Type B pancreatic cell (in vitro differentiated cells): Measurements from ENCODE around the gene MBTD1. TPM values are rescaled to one million over a fixed set of nuclear protein-coding genes. Genes with fewer than 3 reads are reported as not detected.
"Not testable (repeated sequence)": the region's sequence is repeated elsewhere in the genome, so short reads cannot be mapped to it uniquely, and the experiment has no call there.

Source experiments
- DNase-seq: peaks from one replicate; pipeline ENCODE4 v3.0.0; 2021; ENCODE audit warnings: mixed read lengths; ENCODE audit not compliant: unreplicated experiment; ENCODE audit errors: extremely low spot score
- H3K27ac Mint-ChIP-seq: 2 replicates; pipeline ENCODE4 v1.8.0; 2021; ENCODE audit warnings: mild to moderate bottlenecking, mixed read lengths
- H3K27me3 Mint-ChIP-seq: 2 replicates; pipeline ENCODE4 v1.8.0; 2021; ENCODE audit warnings: mixed read lengths
- H3K36me3 Mint-ChIP-seq: 2 replicates; pipeline ENCODE4 v1.8.0; 2021; ENCODE audit warnings: mixed read lengths
- H3K4me1 Mint-ChIP-seq: one replicate; pipeline ENCODE4 v1.8.0; 2021; ENCODE audit warnings: mixed read lengths; ENCODE audit not compliant: unreplicated experiment
- H3K4me3 Mint-ChIP-seq: 2 replicates; pipeline ENCODE4 v1.8.0; 2021; ENCODE audit warnings: mild to moderate bottlenecking, mixed read lengths
- H3K9me3 Mint-ChIP-seq: 2 replicates; pipeline ENCODE4 v1.8.0; 2021; ENCODE audit warnings: mixed read lengths
- total RNA-seq: library from RNA; stranded (reverse); gene quantifications from 2 replicates; pipeline ENCODE4 v1.2.1, GENCODE V29; 2021; ENCODE audit warnings: low replicate concordance
- TF ChIP-seq, protein P1 (sequence below): fragments of 200-600 bp; sonication (generic); conservative IDR thresholded peaks from 2 replicates; pipeline ENCODE4 v1.5.0; 2021; ENCODE audit warnings: antibody characterized with exemption, mild to moderate bottlenecking

The MBTD1 gene
- total RNA-seq, 1 donor from 2014 or later: 35.9 TPM

DNA sequence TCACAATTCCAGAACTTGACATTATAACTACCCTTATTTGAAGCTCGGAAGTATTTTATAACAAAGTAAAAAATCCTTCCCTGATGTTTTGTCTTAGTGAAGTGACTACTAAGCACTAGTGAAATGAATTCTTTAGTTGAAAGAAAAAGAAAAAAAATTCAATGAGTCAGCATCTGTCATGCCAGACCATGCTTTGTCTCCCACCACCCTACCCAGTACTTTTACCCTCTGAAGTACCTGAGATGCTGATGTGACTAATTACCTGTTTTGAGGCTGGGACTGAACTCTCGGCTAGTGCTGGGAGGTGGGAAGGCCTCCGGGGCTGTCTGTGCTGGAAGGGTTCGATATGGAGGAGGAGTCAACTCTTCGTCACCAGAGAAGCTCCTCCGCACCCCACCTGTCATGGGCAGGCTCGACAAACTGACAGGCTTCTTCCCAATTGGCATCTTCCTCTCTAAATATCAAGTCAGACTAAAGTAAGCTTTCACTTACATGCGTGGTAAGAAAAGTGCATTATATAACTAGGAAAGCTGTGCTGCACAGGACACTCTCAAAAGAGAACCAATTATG is 74.0 kb downstream of the MBTD1 start:
- no peaks in the 10 kb centered on the region for H3K9me3 Mint-ChIP-seq
- no peak overlapping the region for H3K4me3 Mint-ChIP-seq
- no peaks in the 10 kb centered on the region for H3K27me3 Mint-ChIP-seq
- H3K36me3 Mint-ChIP-seq: peaks cover 32% of the 10 kb centered on the region
- TF ChIP-seq, protein P1, sequence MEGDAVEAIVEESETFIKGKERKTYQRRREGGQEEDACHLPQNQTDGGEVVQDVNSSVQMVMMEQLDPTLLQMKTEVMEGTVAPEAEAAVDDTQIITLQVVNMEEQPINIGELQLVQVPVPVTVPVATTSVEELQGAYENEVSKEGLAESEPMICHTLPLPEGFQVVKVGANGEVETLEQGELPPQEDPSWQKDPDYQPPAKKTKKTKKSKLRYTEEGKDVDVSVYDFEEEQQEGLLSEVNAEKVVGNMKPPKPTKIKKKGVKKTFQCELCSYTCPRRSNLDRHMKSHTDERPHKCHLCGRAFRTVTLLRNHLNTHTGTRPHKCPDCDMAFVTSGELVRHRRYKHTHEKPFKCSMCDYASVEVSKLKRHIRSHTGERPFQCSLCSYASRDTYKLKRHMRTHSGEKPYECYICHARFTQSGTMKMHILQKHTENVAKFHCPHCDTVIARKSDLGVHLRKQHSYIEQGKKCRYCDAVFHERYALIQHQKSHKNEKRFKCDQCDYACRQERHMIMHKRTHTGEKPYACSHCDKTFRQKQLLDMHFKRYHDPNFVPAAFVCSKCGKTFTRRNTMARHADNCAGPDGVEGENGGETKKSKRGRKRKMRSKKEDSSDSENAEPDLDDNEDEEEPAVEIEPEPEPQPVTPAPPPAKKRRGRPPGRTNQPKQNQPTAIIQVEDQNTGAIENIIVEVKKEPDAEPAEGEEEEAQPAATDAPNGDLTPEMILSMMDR: no peak
- H3K4me1 Mint-ChIP-seq: no peaks in the 10 kb centered on the region
- no peak for DNase-seq
- H3K27ac Mint-ChIP-seq: no peak overlapping the region

DNA sequence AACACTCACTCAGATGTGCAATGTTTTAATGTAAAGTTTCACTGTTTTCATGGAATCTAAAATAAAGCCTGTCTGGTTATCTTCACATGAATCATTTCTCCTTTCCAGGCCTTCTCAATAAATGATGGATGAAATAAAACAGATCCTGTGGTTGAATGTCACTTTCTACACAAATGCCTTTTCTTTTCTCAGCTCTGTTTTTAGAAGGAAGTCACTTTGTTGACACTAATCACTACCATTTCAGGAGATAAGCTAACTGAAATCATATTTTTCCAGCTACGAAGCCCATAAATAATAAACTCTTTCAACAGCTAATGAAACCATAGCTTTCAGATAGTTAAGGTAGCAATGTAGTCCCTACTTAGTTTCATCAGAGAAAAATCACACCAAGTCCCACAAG is 75.7 kb downstream of the MBTD1 start:
- Mint-ChIP-seq H3K27ac (no peak overlapping the region), H3K4me3 (no peak overlapping the region), H3K36me3 (peaks cover 34% of the 10 kb centered on the region), H3K27me3 (no peaks in the 10 kb centered on the region), H3K4me1 (peaks cover 10% of the 10 kb centered on the region), H3K9me3 (no peaks in the 10 kb centered on the region)
- DNase-seq: no peak
- TF ChIP-seq, protein P1: no peak

DNA sequence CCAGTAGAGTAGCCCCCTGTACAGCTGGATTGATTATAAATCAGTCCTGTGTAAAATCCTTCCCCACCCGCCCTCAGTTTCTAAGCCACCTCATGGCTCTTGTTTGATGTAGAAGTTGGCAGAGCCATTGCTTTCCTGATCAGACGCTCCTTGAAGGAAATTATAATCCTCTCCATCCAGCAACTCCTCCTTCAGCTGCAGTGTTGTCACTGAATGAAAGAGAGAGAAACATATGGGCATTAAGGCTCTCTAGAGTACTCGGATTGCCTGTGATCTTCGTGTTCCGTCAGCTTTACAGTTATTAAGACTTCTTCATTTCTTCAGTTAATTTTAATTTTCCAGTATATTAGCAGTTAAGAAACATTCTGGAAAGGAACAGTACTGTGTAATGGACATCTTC is 79.4 kb downstream of the MBTD1 start:
- H3K27me3 Mint-ChIP-seq: no peaks in the 10 kb centered on the region
- H3K27ac Mint-ChIP-seq: no peak overlapping the region
- H3K9me3 Mint-ChIP-seq: no peaks in the 10 kb centered on the region
- H3K4me1 Mint-ChIP-seq: peaks cover 10% of the 10 kb centered on the region
- peaks cover 21% of the 10 kb centered on the region for H3K36me3 Mint-ChIP-seq
- no peak for DNase-seq
- TF ChIP-seq, protein P1: no peak
- peak overlapping the region; percentile 33 for H3K4me3 Mint-ChIP-seq

DNA sequence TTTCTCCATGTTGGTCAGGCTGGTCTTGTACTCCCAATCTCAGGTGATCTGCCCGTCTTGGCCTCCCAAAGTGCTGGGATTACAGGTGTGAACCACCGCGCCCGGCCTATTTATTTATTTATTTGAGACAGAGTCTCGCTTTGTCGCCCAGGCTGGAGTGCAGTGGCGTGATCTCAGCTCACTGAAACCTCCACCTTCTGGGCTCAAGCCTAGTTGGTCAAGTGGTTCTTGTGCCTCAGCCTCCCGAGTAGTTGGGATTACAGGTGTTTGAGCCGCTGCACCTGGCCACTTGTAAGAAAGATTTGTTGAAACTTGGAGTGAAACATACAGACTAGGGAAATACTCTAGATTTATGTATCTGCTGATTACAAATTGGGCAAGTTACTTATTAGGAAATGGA is 87.8 kb downstream of the MBTD1 start:
- H3K4me3 Mint-ChIP-seq, DNase-seq, H3K9me3 Mint-ChIP-seq, H3K4me1 Mint-ChIP-seq, H3K27ac Mint-ChIP-seq, H3K27me3 Mint-ChIP-seq: not testable (repeated sequence)
- H3K36me3 Mint-ChIP-seq: peaks cover 21% of the 10 kb centered on the region

DNA sequence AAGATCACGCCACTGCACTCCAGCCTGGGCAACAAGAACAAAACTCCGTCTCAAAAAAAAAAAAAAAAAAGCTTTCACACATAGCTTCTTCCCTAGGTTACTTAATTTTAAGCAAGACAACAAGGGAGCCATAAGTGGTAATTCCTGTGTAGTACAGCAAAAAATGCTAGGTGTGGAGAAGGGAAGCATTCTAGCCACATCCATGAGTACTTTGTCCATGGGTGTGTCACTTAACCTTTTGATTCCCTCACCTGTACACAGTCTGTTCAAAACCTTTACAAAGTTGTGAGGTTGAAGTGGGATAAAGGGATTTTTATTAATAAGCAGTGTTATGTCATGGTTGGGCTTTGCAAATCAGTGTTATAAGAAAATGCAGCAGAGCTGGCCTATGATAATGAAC is 89.1 kb downstream of the MBTD1 start:
- no peak overlapping the region for H3K4me3 Mint-ChIP-seq
- no peaks in the 10 kb centered on the region for H3K9me3 Mint-ChIP-seq
- H3K4me1 Mint-ChIP-seq: peaks cover 9% of the 10 kb centered on the region
- H3K36me3 Mint-ChIP-seq: peaks cover 21% of the 10 kb centered on the region
- TF ChIP-seq, protein P1: no peak
- no peak for DNase-seq
- H3K27me3 Mint-ChIP-seq: no peaks in the 10 kb centered on the region
- no peak overlapping the region for H3K27ac Mint-ChIP-seq

DNA sequence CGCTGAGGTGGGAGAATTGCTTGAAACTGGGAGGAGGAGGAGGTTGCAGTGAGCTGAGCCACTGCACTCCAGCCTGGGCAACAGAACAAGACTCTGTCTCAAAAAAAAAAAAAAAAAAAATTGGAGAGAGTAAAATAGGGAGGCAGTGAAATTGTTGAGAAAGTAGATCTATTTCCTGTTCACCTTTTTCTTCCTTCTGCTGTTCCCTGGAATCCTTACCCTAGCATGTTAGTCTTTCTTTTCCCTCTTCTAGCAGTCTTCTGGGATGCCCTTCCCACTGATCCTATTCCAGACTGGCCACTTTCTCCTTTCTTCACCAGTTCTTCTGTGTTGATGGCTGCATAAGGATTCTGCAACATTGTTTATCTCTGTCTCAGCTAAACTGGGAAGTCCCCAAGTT is 90.5 kb downstream of the MBTD1 start:
- no peaks in the 10 kb centered on the region for H3K9me3 Mint-ChIP-seq
- TF ChIP-seq, protein P1: no peak
- peaks cover 20% of the 10 kb centered on the region for H3K4me1 Mint-ChIP-seq
- H3K27me3 Mint-ChIP-seq: no peaks in the 10 kb centered on the region
- peak overlapping the region; percentile 58 for H3K4me3 Mint-ChIP-seq
- no peak for DNase-seq
- peaks cover 21% of the 10 kb centered on the region for H3K36me3 Mint-ChIP-seq
- peak overlapping the region; percentile 9 for H3K27ac Mint-ChIP-seq
